Activated B cell treated with CpG ODN at 0.5 μM for 24 hours (primary cell): ENCODE measurements around the gene ITGB8. TPM values are rescaled to one million over a fixed set of nuclear protein-coding genes. Genes with fewer than 3 reads are reported as not detected.

Experiments used
- ATAC-seq: fragments of 200-7000 bp; cut with Tn5 transposase; one replicate; pipeline ENCODE4 v1.10.0; 2021; ENCODE audit warnings: low read depth, mild to moderate bottlenecking, moderate library complexity
- CTCF ChIA-PET: fragments of 350-600 bp; sonication (Branson Sonifier 250); formaldehyde crosslinking; loops from one replicate; lab custom pipeline; 2021; ENCODE audit warnings: antibody characterized with exemption; lab: Charles Lee
- POLR2A ChIA-PET: fragments of 350-600 bp; sonication (Branson Sonifier 250); formaldehyde crosslinking; loops from one replicate; lab custom pipeline; 2021; ENCODE audit warnings: antibody characterized with exemption; lab: Charles Lee
- DNase-seq: peaks from one replicate; pipeline ENCODE4 v3.0.0; 2022
- H3K27ac Mint-ChIP-seq: one replicate; pipeline ENCODE4 v1.8.0; 2020; ENCODE audit warnings: mixed read lengths
- H3K27me3 Mint-ChIP-seq: one replicate; pipeline ENCODE4 v1.8.0; 2021; ENCODE audit warnings: mixed read lengths
- H3K36me3 Mint-ChIP-seq: one replicate; pipeline ENCODE4 v1.8.0; 2021; ENCODE audit warnings: low read depth, mixed read lengths
- H3K4me1 Mint-ChIP-seq: one replicate; pipeline ENCODE4 v1.8.0; 2021; ENCODE audit warnings: mixed read lengths
- H3K4me3 Mint-ChIP-seq: one replicate; pipeline ENCODE4 v1.8.0; 2020; ENCODE audit warnings: mild to moderate bottlenecking, mixed read lengths
- H3K9me3 Mint-ChIP-seq: one replicate; pipeline ENCODE4 v1.8.0; 2020; ENCODE audit warnings: mixed read lengths
- CTCF ChIP-seq: fragments of 200-600 bp; IDR thresholded peaks from one replicate; pipeline ENCODE4 v1.8.0; 2022; ENCODE audit warnings: antibody characterized with exemption, mild to moderate bottlenecking
- intact Hi-C: fragments of 100-400 bp; cut with micrococcal nuclease; formaldehyde crosslinking; loops from one replicate; pipeline ENCODE4 v1.15.1; 2024
- total RNA-seq: library from RNA; stranded (reverse); gene quantifications from 2 replicates; pipeline ENCODE4 v1.2.3, GENCODE V29; 2022

ITGB8 gene
- total RNA-seq, 1 donor from 2014 or later: 0.75 TPM

GRCh38 chr7:20359341-20359963 lies 28.8 kb downstream of the ITGB8 start:
- Mint-ChIP-seq H3K4me1 (no peaks in the 10 kb centered on the region), H3K4me3 (no peak overlapping the region), H3K9me3 (no peaks in the 10 kb centered on the region), H3K36me3 (no peaks in the 10 kb centered on the region), H3K27ac (no peak overlapping the region), H3K27me3 (peaks cover 5% of the 10 kb centered on the region)
- POLR2A ChIA-PET: no interaction called here
- TF ChIP-seq CTCF: no peak
- intact Hi-C loops: no loop called here
- ATAC-seq (no peak), DNase-seq (no peak)
- CTCF ChIA-PET: no interaction called here

GRCh38 chr7:20362574-20363253 lies 32.0 kb downstream of the ITGB8 start:
- H3K27ac Mint-ChIP-seq: no peak overlapping the region
- DNase-seq: no peak

GRCh38 chr7:20364571-20365196 lies 34.0 kb downstream of the ITGB8 start:
- Mint-ChIP-seq H3K27ac (no peak overlapping the region), H3K27me3 (peaks cover 7% of the 10 kb centered on the region), H3K4me3 (no peak overlapping the region), H3K4me1 (no peaks in the 10 kb centered on the region), H3K36me3 (no peaks in the 10 kb centered on the region), H3K9me3 (no peaks in the 10 kb centered on the region)
- ATAC-seq: no peak
- ChIA-PET CTCF (no interaction called here), POLR2A (no interaction called here)
- intact Hi-C loops: no loop called here
- no peak for DNase-seq
- TF ChIP-seq CTCF: no peak

More at GRCh38 chr7:20362574-20363253, 32.0 kb downstream of the ITGB8 start:
- Mint-ChIP-seq H3K36me3 (no peaks in the 10 kb centered on the region), H3K9me3 (no peaks in the 10 kb centered on the region), H3K4me1 (no peaks in the 10 kb centered on the region), H3K4me3 (no peak overlapping the region), H3K27me3 (peaks cover 5% of the 10 kb centered on the region)
- intact Hi-C loops: no loop called here
- POLR2A ChIA-PET: no interaction called here
- ATAC-seq: no peak
- CTCF ChIA-PET: no interaction called here
- no peak for TF ChIP-seq CTCF

GRCh38 chr7:20365486-20365885 lies 34.8 kb downstream of the ITGB8 start:
- Mint-ChIP-seq H3K27me3 (peaks cover 7% of the 10 kb centered on the region), H3K27ac (no peak overlapping the region), H3K4me1 (no peaks in the 10 kb centered on the region), H3K9me3 (no peaks in the 10 kb centered on the region), H3K36me3 (no peaks in the 10 kb centered on the region), H3K4me3 (no peak overlapping the region)
- ATAC-seq: no peak
- no peak for DNase-seq
- ChIA-PET CTCF (no interaction called here), POLR2A (no interaction called here)
- intact Hi-C loops: no loop called here
- TF ChIP-seq CTCF: no peak

GRCh38 chr7:20374399-20374798 lies 43.7 kb downstream of the ITGB8 start:
- H3K4me1 Mint-ChIP-seq: no peaks in the 10 kb centered on the region
- no peak overlapping the region for H3K4me3 Mint-ChIP-seq
- ATAC-seq: no peak
- H3K9me3 Mint-ChIP-seq: no peaks in the 10 kb centered on the region
- H3K27ac Mint-ChIP-seq: no peak overlapping the region
- intact Hi-C loops: no loop called here
- DNase-seq: no peak
- ChIA-PET CTCF (no interaction called here), POLR2A (no interaction called here)
- no peaks in the 10 kb centered on the region for H3K36me3 Mint-ChIP-seq
- H3K27me3 Mint-ChIP-seq: no peaks in the 10 kb centered on the region
- TF ChIP-seq CTCF: no peak
